Glomerular visceral epithelial cell (primary cell): ENCODE results near the gene PCK1.

Source experiments
- DNase-seq: peaks from one replicate; pipeline ENCODE4 v3.0.0-alpha.2; 2016; ENCODE audit errors: extremely low spot score

PCK1 gene

DNA sequence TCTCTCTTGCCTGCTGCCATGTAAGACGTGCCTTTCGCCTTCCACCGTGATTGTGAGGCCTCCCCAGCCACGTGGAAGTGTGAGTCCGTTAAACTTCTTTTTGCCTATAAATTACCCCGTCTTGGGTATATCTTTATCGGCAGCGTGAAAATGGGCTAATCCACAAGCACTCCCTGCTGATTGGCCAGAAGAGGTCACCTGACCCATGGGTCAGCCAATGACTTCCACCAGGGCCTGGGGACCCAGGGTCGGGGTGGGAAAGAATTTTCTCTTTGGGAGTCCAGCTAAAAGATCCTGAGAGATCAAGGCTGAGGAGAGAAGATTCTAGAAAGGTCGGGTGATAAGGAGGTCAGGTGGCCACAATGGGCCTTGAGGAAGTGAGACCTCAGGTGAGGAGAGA lies 42.2 kb downstream of the PCK1 start:
- DNase-seq = no peak

DNA sequence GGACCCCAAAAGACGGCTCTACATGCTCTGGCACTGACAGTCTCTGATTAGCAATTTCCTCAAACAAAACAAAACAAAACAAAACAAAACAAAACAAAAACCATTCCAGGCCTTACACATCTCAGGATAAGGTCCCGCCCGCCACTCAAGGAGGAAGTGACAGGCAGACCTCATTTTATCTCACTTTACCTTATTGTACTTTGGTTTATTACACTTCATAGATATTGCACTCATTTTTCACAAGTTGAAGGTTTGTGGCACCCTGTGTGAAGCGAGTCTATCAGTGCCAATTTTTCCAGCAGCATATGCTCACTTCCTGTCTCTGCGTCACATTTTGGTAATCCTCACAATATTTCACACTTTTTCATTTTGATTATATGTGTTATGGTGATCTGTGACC lies 44.1 kb downstream of the PCK1 start:
- no peak for DNase-seq

DNA sequence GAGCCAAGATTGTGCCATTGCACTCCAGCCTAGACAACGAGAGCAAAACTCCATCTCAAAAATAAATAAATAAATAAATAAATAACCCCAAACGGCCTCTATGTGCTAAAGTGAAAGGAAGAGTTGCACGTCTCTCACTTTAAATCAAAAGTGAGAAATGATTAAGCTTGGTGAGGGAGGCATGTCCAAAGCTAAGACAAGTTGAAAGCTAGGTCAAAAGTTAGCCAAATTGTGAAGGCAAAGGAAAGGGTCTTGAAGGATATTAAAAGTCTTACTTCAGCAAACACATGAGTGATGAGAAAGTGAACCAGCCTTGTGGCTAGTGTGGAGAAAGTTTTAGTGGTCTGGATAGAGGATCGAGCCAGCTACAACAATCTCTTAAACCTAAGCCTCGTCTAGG lies 45.0 kb downstream of the PCK1 start:
- DNase-seq = no peak

DNA sequence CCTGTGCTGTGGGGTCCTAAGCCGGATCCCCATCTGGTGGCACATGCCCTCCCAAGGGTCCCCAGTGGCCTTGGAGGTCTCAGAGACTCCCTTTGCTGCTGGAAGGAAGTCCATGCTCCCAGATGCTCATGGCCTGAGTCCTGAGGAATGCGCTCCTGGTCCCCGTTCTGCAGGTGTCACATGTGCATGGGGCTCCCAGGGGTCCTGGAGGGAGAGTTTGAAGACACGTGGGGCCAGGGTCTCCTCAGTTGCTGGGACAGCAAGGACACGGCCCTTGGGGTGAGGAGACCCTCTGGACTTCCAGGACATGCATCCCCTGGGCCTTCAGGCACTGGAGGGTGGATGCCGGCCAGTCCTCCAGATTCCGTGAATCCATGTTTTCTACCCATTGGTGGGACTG lies 47.6 kb downstream of the PCK1 start:
- no peak for DNase-seq

DNA sequence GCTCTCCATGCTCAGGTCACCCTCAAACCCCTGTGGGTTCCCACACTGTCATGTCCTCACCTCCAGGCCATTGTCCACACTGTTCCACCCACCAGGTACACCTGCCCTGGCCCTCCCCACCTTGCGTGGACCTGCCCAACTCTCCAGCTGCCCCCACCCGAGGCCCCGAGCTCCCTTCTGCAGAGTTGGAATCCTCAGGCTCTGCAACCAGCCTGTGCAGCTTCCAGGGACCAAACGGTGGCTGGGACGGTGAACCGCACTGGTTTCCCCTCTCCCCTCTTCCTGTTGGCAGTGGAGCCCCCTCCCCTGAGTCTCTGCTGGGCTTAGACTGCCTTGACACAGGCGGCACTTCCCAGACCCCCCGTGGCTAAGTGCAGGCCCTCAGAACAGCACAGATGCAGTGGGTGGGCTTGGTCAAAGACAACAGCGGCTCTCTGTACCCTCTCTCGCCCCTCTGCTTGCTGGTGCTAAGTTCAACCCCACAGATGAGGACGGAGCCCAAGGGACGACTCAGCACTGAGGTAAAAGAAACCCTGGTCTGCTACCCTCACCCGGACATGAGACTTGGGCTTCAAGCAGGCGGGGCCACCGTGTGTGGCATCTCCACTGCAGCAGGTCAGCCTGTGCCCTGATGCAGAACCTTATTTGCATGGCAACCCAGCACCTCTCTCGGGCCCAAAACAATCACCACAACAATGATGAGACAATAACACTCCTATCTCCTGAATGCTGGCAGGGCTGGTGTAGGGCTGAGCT lies 48.4 kb downstream of the PCK1 start:
- DNase-seq = no peak

DNA sequence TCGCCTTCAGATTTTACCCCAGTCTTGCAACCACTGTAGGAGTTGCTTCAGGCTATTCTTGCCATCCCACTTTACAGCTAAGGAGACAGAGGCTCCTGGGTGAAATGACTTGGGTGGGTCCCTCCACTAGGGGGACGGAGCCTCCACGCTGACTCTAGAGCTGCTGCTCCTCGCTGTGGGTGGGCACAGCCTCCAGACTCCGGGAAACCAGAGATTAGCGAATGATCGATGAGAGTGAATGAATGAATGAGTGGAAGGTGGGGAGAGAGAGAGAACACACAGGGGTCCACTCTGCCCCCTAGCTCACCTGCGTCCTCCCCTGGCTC lies 48.9 kb downstream of the PCK1 start:
- DNase-seq = no peak

GRCh38 chr20:57610261-57610952 lies 49.5 kb downstream of the PCK1 start:
- no peak for DNase-seq

- DNase-seq = no peak
Measured at GRCh38 chr20:57611586-57612311, 50.8 kb downstream of the PCK1 start.

DNA sequence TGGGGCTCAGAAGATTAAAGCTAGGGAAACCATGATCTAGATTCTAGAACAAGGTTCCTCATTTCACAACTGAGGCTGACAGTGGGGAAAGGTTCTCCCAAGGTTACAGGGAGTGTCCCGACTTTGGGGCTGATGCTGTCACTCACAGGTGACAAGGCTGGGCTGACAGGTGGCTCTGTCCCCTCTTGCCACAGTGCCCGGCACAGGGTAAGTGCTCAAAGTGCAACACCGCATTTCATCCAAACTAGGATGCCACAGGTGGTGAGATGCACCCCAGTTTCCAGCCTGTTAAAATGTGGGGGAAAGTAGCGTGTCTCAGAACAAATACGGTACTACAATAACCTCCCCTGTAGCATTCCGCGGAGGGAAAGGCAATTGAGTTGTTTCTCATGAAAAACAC lies 51.5 kb downstream of the PCK1 start:
- DNase-seq = no peak

DNA sequence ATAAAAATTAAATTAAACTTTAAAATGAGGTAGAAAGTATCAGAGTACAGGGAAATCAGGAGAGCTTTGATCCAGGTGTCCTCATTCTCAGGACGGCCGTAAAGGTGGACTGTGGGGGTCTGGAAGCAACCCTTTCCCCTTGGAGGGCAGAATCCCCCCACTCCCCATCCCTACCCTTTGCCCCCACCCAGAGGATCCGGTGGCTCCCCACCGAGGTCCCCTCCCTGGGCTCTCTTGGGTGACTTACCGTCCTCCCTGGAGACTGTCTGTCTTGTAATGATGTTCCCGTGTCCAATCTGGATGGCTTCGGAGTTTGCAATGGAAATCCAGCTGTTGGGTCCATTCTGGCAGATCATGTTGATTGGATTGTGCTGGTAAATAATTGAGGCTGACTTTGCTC lies 52.0 kb downstream of the PCK1 start:
- DNase-seq = no peak

- DNase-seq = no peak
Measured at GRCh38 chr20:57613481-57613921, 52.6 kb downstream of the PCK1 start.

DNA sequence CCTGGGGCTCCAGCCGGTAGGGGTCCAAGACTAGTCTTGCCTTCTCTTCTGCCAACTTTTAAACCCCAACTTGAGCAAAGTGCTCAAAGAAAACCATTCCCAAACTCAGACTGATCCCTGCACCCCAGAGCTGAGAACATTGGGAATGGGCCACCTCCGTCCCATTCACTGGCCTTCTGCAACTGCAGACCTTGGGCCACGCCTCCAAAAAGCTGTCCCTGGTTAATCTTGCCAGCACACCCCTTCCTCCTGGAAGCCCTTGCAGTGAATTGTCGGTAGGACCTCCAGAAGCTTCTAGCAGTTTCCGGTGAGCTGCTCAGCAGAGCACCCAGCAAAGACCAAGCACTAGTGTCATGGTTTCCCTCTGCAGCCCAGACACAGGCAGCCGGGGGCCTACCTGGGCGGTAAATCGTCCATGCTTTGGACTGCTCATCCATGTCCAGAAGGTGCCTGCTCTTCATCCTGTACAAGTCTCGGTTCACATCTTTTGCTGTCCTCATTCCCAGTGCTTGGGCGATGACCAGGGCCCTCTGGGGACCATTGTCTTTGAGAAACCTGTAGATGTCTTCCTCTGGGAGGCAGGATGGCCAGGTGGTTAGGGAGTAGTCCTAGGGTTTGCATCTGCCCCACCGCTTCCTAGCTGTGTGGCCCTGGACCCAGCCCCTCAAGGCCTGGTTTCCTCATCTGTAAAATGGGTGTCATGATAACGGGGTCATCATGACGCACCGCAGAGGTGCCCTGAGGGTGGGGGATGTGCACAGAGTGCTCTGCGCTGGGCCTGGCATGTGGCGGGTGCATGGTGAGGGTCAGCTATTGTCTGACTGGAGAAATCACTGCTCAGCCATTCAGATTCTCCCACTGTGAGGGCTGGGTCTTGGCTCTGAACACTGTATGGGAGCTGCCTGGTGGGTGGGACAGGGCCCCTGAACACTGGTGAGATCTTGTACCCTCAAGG lies 53.9 kb downstream of the PCK1 start:
- no peak for DNase-seq

GRCh38 chr20:57615445-57615811 lies 54.5 kb downstream of the PCK1 start:
- no peak for DNase-seq

- no peak for DNase-seq
Measured at GRCh38 chr20:57616143-57616951, 55.4 kb downstream of the PCK1 start.

DNA sequence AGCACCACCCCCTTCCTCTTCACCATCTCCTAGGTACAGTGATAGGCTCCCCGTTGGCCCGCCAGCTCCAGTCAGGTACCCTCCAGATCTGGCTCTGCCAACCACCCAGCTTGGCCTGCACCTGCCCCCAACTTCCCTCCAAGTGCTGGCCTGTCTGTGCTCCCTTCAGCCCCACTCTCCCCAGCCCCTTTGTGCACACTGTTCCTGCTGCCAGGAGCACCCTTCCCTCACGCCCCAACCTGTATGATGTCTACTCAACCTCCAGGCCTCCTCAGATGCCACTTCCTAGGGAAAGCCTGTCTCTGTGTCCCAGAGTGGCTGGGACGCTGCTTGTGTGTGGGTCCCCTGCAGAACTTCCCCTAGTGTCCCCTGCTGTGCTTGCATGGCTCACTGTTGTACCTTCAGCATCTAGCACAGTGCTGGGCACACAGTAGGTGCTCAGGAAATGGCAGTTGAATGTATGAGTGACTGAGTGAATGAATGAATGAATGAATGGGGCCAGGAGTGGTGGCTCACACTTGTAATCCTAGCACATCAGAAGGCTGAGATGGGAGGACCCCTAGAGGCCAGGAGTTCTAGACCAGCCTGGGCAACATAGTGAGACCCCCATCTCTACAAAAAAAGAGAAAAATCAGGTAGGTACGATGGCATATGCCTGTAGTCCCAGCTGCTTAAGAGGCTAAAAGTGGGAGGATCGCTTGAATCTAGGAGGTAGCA lies 56.3 kb downstream of the PCK1 start:
- DNase-seq = no peak
